Measurements from ENCODE around the gene CDH23.

DNA sequence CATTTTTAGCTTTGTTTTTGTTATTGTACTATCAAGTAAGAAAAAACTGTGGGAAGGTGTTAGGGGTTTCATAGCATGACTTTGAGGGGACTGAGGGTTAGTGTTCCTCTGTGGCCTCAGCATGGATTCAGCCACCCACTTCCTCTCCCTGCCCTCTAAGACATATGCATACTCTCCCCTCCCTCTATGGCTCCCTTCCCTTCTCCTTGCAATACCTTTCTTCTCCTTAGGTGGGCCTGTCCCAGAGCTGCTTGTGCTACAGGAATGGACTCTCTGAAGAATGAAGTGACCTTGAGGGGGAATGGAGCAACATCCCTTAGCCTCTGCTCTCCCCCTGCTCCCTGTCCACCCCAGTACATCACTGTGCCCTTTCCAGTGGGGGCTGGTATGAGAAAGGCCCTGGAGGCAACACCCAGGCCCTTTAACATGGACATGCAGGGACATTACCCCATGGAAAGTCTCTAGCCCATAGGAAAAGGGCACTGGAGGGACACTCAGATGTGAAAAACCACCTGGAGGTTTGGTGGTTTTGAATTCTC lies 22.4 kb downstream of the CDH23 start:
- TF ChIP-seq, protein P1, sequence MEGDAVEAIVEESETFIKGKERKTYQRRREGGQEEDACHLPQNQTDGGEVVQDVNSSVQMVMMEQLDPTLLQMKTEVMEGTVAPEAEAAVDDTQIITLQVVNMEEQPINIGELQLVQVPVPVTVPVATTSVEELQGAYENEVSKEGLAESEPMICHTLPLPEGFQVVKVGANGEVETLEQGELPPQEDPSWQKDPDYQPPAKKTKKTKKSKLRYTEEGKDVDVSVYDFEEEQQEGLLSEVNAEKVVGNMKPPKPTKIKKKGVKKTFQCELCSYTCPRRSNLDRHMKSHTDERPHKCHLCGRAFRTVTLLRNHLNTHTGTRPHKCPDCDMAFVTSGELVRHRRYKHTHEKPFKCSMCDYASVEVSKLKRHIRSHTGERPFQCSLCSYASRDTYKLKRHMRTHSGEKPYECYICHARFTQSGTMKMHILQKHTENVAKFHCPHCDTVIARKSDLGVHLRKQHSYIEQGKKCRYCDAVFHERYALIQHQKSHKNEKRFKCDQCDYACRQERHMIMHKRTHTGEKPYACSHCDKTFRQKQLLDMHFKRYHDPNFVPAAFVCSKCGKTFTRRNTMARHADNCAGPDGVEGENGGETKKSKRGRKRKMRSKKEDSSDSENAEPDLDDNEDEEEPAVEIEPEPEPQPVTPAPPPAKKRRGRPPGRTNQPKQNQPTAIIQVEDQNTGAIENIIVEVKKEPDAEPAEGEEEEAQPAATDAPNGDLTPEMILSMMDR (IDR thresholded peaks at IDR 0.05), result no peak
- TF ChIP-seq MAZ (IDR thresholded peaks at IDR 0.05; ENCODE audit: borderline replicate concordance, low read depth, low read length), result no peak
- TF ChIP-seq POLR2A (IDR thresholded peaks at IDR 0.05; ENCODE audit: low read length), result no peak

Data from A549 (cell line).